Astrocyte (in vitro differentiated cells and primary cell): Measurements from ENCODE around the gene KRTAP3-2. TPM values are rescaled to one million over a fixed set of nuclear protein-coding genes. Genes with fewer than 3 reads are reported as not detected.

Experiments
- DNase-seq: peaks from one replicate; pipeline ENCODE4 v3.0.0-alpha.2; 2010; ENCODE audit warnings: low read depth
- FAIRE-seq: peaks from 2 replicates; lab custom pipeline; 2011; peaks lifted over from hg19 to GRCh38; lab: Jason Lieb, UNC
- H2AFZ ChIP-seq: 2 replicates; pipeline ENCODE4 v1.6.0; 2012; ENCODE audit warnings: low read depth, low read length, inconsistent platforms
- H3K27ac ChIP-seq: 2 replicates; pipeline ENCODE4 v1.5.1; 2011; ENCODE audit warnings: low read depth, low read length, inconsistent platforms
- H3K27me3 ChIP-seq: 2 replicates; pipeline ENCODE4 v1.6.0; 2011; ENCODE audit warnings: low read length, inconsistent platforms; ENCODE audit not compliant: insufficient read depth
- H3K36me3 ChIP-seq: 2 replicates; pipeline ENCODE4 v1.5.1; 2011; ENCODE audit warnings: low read length, inconsistent platforms; ENCODE audit not compliant: insufficient read depth
- H3K4me1 ChIP-seq: 2 replicates; pipeline ENCODE4 v1.5.1; 2011; ENCODE audit warnings: low read length, inconsistent platforms; ENCODE audit not compliant: insufficient read depth
- H3K4me2 ChIP-seq: 2 replicates; pipeline ENCODE4 v1.6.0; 2012; ENCODE audit warnings: low read length, inconsistent platforms
- H3K4me3 ChIP-seq: 2 replicates; pipeline ENCODE4 v1.5.1; 2011; ENCODE audit warnings: low read depth, mild to moderate bottlenecking, low read length, inconsistent platforms; ENCODE audit not compliant: insufficient read depth
- H3K79me2 ChIP-seq: 2 replicates; pipeline ENCODE4 v1.6.0; 2012; ENCODE audit warnings: mild to moderate bottlenecking, low read length, inconsistent platforms; ENCODE audit not compliant: insufficient read depth
- H3K9ac ChIP-seq: 2 replicates; pipeline ENCODE4 v1.6.0; 2012; ENCODE audit warnings: mild to moderate bottlenecking, low read length, inconsistent platforms
- H3K9me3 ChIP-seq: 2 replicates; pipeline ENCODE4 v1.5.1; 2012; ENCODE audit warnings: low read depth, mild to moderate bottlenecking, low read length, inconsistent platforms; ENCODE audit not compliant: insufficient read depth
- H4K20me1 ChIP-seq: 2 replicates; pipeline ENCODE4 v1.6.0; 2012; ENCODE audit warnings: low read length, inconsistent platforms; ENCODE audit not compliant: insufficient read depth
- H3K27ac Mint-ChIP-seq: one replicate; pipeline ENCODE4 v1.8.0; 2021; ENCODE audit warnings: mild to moderate bottlenecking, mixed read lengths; ENCODE audit not compliant: unreplicated experiment
- H3K27me3 Mint-ChIP-seq: one replicate; pipeline ENCODE4 v1.8.0; 2021; ENCODE audit warnings: low read depth, mixed read lengths; ENCODE audit not compliant: unreplicated experiment
- H3K36me3 Mint-ChIP-seq: one replicate; pipeline ENCODE4 v1.8.0; 2021; ENCODE audit warnings: low read depth, mixed read lengths; ENCODE audit not compliant: unreplicated experiment
- H3K4me1 Mint-ChIP-seq: one replicate; pipeline ENCODE4 v1.8.0; 2021; ENCODE audit warnings: low read depth, mixed read lengths; ENCODE audit not compliant: unreplicated experiment
- H3K4me3 Mint-ChIP-seq: one replicate; pipeline ENCODE4 v1.8.0; 2021; ENCODE audit warnings: mild to moderate bottlenecking, moderate library complexity, mixed read lengths; ENCODE audit not compliant: unreplicated experiment
- H3K9me3 Mint-ChIP-seq: one replicate; pipeline ENCODE4 v1.8.0; 2021; ENCODE audit warnings: mild to moderate bottlenecking, mixed read lengths; ENCODE audit not compliant: unreplicated experiment
- EZH2 ChIP-seq: IDR thresholded peaks from 2 replicates; pipeline ENCODE4 v1.6.1; 2012; ENCODE audit warnings: mild to moderate bottlenecking, low read length, inconsistent platforms; ENCODE audit not compliant: insufficient read depth
- total RNA-seq: library from RNA; stranded (reverse); gene quantifications from 2 replicates; pipeline ENCODE4 v1.2.1, GENCODE V29; 2021
- TF ChIP-seq, protein P1 (sequence below): IDR thresholded peaks from 2 replicates; pipeline ENCODE4 v1.5.1; 2011; ENCODE audit warnings: low read depth, mild to moderate bottlenecking, inconsistent platforms, low read length, moderate library complexity; ENCODE audit not compliant: insufficient read depth

Gene KRTAP3-2
- total RNA-seq, 1 donor from 2014 or later, result not detected

DNA sequence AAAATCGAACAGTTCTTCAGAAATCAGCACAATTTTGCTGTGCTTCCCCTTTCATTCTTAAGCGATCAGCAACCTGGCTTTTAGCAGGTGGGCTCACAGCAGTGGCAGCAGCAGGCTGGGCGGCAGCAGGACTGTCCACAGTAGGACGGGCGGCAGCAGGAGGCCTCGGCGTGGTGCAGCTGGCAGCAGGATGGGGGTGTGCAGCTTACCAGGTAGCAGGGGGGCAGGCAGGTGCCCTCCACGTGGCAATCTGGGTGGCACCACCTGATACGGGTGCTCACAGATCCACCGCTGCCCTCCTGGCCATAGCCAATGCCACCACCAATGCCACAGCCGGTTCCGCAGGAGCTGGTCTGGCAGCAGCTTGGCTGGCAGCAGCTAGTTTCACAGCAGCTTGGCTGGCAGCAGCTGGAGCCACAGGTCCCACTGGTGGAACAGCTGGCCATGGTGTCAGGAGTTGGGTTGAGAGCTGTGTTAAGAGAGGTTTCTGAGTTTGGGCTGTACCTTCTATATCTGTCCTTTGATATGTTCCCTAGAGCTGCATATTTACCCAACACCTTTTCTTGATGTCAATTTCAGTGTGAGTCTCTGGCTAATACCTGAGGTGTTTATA, 30.0 kb upstream of the KRTAP3-2 start, which contains the start of gene KRTAP1-4:
Gene KRTAP1-4 (minus strand): TSS at position 563 of the 613 bp plus-strand sequence. CDS start 117 bp downstream, at position 446.
- no peaks in the 10 kb centered on the region for H3K27me3 Mint-ChIP-seq
- H3K4me1 ChIP-seq, result peaks cover 5% of the 10 kb centered on the region
- H3K36me3 ChIP-seq, result no peaks in the 10 kb centered on the region
- H3K27me3 ChIP-seq, result no peaks in the 10 kb centered on the region
- no peaks in the 10 kb centered on the region for H3K36me3 Mint-ChIP-seq
- no peak within 1 kb of the TSS for H2AFZ ChIP-seq
- FAIRE-seq (no peak), DNase-seq (no peak)
- TF ChIP-seq EZH2, result no peak
- TF ChIP-seq, protein P1, sequence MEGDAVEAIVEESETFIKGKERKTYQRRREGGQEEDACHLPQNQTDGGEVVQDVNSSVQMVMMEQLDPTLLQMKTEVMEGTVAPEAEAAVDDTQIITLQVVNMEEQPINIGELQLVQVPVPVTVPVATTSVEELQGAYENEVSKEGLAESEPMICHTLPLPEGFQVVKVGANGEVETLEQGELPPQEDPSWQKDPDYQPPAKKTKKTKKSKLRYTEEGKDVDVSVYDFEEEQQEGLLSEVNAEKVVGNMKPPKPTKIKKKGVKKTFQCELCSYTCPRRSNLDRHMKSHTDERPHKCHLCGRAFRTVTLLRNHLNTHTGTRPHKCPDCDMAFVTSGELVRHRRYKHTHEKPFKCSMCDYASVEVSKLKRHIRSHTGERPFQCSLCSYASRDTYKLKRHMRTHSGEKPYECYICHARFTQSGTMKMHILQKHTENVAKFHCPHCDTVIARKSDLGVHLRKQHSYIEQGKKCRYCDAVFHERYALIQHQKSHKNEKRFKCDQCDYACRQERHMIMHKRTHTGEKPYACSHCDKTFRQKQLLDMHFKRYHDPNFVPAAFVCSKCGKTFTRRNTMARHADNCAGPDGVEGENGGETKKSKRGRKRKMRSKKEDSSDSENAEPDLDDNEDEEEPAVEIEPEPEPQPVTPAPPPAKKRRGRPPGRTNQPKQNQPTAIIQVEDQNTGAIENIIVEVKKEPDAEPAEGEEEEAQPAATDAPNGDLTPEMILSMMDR, result no peak
- no peak within 1 kb of the TSS for H3K4me2 ChIP-seq
- H3K4me1 Mint-ChIP-seq, result no peaks in the 10 kb centered on the region
- H4K20me1 ChIP-seq, result no peaks in the 10 kb centered on the region
- no peak within 1 kb of the TSS for H3K27ac ChIP-seq
- no peak within 1 kb of the TSS for H3K4me3 ChIP-seq
- H3K79me2 ChIP-seq, result no peaks in the 10 kb centered on the region
- no peak within 1 kb of the TSS for H3K4me3 Mint-ChIP-seq
- H3K27ac Mint-ChIP-seq, result no peak within 1 kb of the TSS
- no peaks in the 10 kb centered on the region for H3K9me3 Mint-ChIP-seq
- H3K9me3 ChIP-seq, result no peaks in the 10 kb centered on the region
- H3K9ac ChIP-seq, result no peak within 1 kb of the TSS

DNA sequence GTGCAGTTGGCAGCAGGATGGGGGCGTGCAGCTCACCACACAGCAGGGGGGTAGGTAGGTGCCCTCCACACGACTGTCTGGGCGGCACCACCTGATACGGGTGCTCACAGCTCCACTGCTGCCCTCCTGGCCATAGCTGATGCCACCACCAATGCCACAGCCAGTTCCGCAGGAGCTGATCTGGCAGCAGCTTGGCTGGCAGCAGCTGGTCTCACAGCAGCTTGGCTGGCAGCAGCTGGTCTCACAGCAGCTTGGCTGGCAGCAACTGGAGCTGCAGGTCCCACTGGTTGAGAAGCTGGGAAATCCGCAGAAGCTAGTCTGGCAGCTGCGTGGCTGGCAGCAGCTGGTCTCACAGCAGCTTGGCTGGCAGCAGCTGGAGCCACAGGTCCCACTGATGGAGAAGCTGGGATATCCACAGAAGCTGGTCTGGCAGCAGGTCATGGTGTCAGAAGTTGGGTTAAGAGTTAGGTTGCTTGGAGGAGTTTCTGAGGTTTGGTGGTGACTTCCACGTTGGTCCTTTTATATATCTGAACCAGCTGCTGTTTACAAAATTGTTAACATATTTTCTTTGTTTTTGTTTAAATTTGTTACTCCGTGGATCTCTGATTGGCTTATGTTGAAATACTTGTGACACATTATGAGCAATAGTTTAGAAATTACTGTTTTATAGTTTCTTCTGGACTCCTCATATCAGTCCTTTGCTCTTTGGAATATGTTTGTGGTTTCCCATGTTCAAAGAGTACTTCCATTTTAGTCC, 27.2 kb upstream of the KRTAP3-2 start, which contains the start of gene KRTAP1-5:
Gene KRTAP1-5 (minus strand): TSS at position 494 of the 757 bp plus-strand sequence. CDS start 53 bp downstream, at position 441.
- TF ChIP-seq EZH2, result no peak
- TF ChIP-seq, protein P1, result no peak
- H3K9me3 Mint-ChIP-seq, result no peaks in the 10 kb centered on the region
- no peak within 1 kb of the TSS for H3K9ac ChIP-seq
- H3K27me3 Mint-ChIP-seq, result no peaks in the 10 kb centered on the region
- peaks cover 5% of the 10 kb centered on the region for H3K4me1 ChIP-seq
- H3K4me1 Mint-ChIP-seq, result peaks cover 1% of the 10 kb centered on the region
- H3K27ac Mint-ChIP-seq, result no peak within 1 kb of the TSS
- no peaks in the 10 kb centered on the region for H4K20me1 ChIP-seq
- no peak within 1 kb of the TSS for H3K4me2 ChIP-seq
- no peaks in the 10 kb centered on the region for H3K36me3 Mint-ChIP-seq
- DNase-seq (peak; percentile 74), FAIRE-seq (peak; percentile 88)
- no peaks in the 10 kb centered on the region for H3K9me3 ChIP-seq
- H2AFZ ChIP-seq, result no peak within 1 kb of the TSS
- H3K27me3 ChIP-seq, result no peaks in the 10 kb centered on the region
- H3K36me3 ChIP-seq, result no peaks in the 10 kb centered on the region
- H3K4me3 ChIP-seq, result no peak within 1 kb of the TSS
- no peaks in the 10 kb centered on the region for H3K79me2 ChIP-seq
- H3K27ac ChIP-seq, result no peak within 1 kb of the TSS
- no peak within 1 kb of the TSS for H3K4me3 Mint-ChIP-seq
